Measurements from ENCODE around the gene ANO10.
"Not testable (repeated sequence)": the region's sequence is repeated elsewhere in the genome, so short reads cannot be mapped to it uniquely, and the experiment has no call there.

The ANO10 gene

DNA sequence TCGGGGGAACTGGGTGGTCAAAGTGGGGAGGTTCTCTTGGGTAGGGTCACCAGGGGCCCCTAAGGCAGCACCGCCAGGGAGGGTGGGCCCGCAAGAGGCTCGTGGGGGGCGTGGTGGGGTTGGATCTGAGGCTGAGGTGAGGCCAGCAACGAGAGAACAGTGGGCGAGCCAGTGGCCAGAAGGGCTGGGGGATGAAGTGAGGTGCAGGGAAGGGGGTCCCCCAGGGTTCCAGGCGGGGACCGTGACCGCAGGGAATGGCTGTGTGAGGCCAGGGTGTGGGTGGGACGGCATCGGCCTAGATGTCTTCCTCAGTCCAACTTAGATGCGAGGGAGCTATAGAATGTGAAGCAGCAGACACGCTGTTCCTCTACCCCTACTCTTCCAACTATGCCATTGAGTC is 257.3 kb downstream of the ANO10 start:
- in situ Hi-C loops (cut with MboI; ENCODE audit: low sequenced_read_pairs, unreplicated experiment): no loop called here

DNA sequence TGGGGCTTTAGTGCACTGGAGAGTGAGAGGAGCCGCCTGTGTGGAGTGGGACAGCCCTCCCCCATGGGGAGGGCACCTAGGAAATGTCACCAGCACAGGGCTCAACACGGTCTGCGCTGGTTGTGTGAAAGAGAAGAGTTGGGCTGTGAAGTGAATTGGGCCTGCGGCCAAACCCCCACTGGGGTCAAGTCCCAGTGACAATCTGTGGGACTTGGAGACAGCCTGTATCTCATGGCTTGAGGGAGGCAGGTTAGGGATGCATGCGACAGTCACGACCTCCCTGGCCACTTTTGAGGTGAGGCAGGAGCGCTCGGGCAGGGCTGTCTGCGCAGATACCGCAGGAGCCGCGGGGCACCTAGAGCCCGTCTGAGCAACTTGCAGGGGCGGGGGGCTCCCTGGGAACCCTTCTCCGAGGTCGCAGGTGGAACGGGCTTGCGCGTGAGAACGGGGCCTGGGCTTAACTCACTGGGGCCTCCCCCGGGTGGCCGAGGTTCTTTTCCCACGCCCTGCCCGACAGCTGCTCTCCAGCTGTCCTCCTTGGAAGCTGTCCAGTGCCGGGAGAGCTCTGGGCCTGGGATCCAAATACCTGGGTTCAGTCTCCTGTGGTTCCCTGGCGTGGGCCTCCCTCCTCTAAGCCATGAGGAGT is 258.1 kb downstream of the ANO10 start:
- TF ChIP-seq, protein P1, sequence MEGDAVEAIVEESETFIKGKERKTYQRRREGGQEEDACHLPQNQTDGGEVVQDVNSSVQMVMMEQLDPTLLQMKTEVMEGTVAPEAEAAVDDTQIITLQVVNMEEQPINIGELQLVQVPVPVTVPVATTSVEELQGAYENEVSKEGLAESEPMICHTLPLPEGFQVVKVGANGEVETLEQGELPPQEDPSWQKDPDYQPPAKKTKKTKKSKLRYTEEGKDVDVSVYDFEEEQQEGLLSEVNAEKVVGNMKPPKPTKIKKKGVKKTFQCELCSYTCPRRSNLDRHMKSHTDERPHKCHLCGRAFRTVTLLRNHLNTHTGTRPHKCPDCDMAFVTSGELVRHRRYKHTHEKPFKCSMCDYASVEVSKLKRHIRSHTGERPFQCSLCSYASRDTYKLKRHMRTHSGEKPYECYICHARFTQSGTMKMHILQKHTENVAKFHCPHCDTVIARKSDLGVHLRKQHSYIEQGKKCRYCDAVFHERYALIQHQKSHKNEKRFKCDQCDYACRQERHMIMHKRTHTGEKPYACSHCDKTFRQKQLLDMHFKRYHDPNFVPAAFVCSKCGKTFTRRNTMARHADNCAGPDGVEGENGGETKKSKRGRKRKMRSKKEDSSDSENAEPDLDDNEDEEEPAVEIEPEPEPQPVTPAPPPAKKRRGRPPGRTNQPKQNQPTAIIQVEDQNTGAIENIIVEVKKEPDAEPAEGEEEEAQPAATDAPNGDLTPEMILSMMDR (IDR thresholded peaks at IDR 0.05; ENCODE audit: borderline replicate concordance, control extremely low read depth, extremely low read depth, insufficient read depth, missing control alignments): no peak
- in situ Hi-C loops (cut with MboI; ENCODE audit: low sequenced_read_pairs, unreplicated experiment): no loop called here

More for the DNA sequence above, 257.3 kb downstream of the ANO10 start:
- TF ChIP-seq, protein P1 (IDR thresholded peaks at IDR 0.05; ENCODE audit: borderline replicate concordance, control extremely low read depth, extremely low read depth, insufficient read depth, missing control alignments): no peak
- DNase-seq (ENCODE audit: low spot score): no peak

DNA sequence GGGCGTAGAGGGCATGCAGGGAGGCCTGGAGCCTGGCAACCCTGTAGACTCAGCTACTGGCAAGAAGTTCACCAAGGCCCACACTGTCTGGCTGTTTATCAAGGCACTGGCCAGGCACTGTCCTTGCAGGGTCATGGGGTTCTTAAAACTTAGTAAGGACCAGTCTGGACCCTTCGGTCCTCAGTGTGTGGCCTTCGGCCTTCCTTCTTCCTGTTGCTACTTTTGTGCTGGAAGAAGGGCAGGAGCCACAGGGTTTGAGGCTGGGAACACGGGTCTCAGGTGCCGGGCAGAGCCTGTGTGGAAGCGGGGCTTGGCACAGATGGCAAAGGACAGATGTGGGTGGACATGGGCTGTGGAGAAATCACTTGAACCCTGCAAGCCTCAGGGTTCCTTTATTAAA is 258.9 kb downstream of the ANO10 start:
- in situ Hi-C loops (cut with MboI; ENCODE audit: low sequenced_read_pairs, unreplicated experiment): no loop called here
- TF ChIP-seq, protein P1 (IDR thresholded peaks at IDR 0.05; ENCODE audit: borderline replicate concordance, control extremely low read depth, extremely low read depth, insufficient read depth, missing control alignments): no peak
- no peak for DNase-seq (ENCODE audit: low spot score)

More for the DNA sequence above, 258.1 kb downstream of the ANO10 start:
- no peak for DNase-seq (ENCODE audit: low spot score)

DNA sequence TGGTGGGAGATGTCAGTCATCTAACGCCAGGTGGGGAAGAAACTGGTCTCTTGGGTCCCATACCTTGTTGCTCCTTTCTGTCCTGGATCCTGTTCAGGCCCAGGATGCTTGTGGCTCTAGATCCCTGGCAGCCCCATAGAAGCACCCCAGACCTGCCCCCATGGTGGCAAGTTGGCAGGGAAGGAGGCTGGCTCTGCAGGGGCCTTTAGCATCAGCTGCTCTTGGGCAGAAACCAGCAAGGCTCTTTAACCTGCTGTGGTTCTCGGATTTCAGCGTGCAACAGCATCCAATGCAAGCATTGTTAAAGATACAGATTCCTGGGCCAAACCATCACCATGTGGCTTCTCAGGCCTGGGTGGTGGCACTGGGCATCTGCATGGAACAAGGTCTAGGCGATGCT is 259.6 kb downstream of the ANO10 start:
- in situ Hi-C loops (cut with MboI; ENCODE audit: low sequenced_read_pairs, unreplicated experiment): no loop called here
- no peak for DNase-seq (ENCODE audit: low spot score)
- TF ChIP-seq, protein P1 (IDR thresholded peaks at IDR 0.05; ENCODE audit: borderline replicate concordance, control extremely low read depth, extremely low read depth, insufficient read depth, missing control alignments): no peak

DNA sequence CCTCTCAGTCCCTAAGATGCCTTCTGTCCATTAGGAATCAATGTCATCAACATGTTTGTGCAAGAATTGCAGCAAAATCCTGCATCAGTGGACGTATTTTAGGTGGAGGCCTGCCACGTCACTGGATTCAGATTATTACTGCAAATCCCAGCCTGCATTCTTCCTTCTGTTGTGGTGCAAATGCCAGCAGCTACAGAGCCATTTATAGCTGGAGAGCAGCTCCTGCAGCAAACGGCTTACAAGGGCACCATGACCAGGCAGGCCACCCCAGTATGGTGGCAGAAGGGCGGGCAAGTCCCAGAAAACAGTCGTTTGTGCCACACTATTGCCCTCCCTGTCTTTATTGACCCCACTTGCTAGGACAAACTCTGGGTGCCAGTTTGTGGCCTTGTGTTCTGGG is 260.7 kb downstream of the ANO10 start:
- in situ Hi-C loops (cut with MboI; ENCODE audit: low sequenced_read_pairs, unreplicated experiment): no loop called here
- no peak for DNase-seq (ENCODE audit: low spot score)
- TF ChIP-seq, protein P1 (IDR thresholded peaks at IDR 0.05; ENCODE audit: borderline replicate concordance, control extremely low read depth, extremely low read depth, insufficient read depth, missing control alignments): no peak

DNA sequence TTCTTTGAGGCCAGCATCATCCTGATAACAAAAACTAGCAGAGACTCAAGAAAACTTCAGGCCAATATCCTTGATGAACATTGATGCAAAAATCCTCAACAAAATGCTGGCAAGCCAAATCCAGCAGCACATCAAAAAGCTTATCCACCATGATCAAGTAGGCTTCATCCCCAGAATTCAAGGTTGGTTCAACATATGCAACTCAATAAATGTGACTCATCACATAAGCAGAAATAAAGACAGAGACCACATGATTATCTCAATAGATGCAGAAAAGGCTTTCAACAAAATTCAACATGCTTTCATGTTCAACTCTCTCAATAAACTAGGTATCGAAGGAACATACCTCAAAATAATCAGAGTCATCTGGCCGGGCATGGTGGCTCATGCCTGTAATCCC is 265.8 kb downstream of the ANO10 start:
- in situ Hi-C loops (cut with MboI; ENCODE audit: low sequenced_read_pairs, unreplicated experiment); DNase-seq (ENCODE audit: low spot score): not testable (repeated sequence)

DNA sequence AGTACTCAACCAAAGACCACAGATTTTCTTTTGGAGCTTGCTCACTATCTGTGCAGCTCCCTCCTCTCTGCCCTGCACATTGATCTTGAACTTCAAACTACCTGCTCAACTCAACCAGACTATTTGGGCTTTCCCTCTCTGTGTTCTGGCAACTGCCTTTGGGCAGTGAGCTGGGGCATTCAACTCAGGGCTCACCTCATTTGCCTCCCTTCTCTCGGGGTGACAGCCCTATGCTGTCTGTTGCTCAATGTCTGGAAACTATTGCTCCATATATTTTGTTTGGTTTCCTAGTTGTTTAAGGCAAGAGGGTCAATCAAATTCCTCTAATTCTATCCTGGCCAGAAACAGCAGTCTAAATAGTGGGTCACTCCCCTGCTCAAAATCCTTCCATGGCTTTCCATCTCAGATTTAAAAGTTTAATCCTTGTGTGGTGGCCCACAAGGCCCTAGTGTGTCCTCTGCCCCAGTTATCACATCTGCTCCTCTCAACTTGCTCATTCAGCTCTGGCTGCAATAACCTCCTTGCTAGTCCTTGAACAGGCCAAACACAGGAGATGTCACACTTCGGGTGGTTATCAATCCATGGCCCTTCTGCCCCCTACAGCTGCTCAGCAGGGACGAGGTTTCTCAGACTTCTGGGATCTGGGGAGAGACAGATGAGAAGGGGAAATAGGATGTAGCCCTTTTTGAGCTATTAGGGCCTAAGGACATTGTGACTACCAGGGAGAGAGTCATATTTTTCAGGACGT is 267.7 kb downstream of the ANO10 start:
- no peak for DNase-seq (ENCODE audit: low spot score)
- in situ Hi-C loops (cut with MboI; ENCODE audit: low sequenced_read_pairs, unreplicated experiment): no loop called here
- TF ChIP-seq, protein P1 (IDR thresholded peaks at IDR 0.05; ENCODE audit: borderline replicate concordance, control extremely low read depth, extremely low read depth, insufficient read depth, missing control alignments): no peak
